Measurements from ENCODE around the gene CNTNAP5.

CNTNAP5 gene

GRCh38 chr2:124485659-124486058 is 460.6 kb downstream of the CNTNAP5 start:
- DNase-seq, result no peak

- no peak for DNase-seq
These were observed 464.6 kb downstream of the CNTNAP5 start for GRCh38 chr2:124489686-124490085.

- DNase-seq, result no peak
These were observed 476.6 kb downstream of the CNTNAP5 start for GRCh38 chr2:124501575-124502152.

GRCh38 chr2:124514236-124514635 is 489.1 kb downstream of the CNTNAP5 start:
- no peak for DNase-seq

- no peak for DNase-seq
These were observed 495.9 kb downstream of the CNTNAP5 start for GRCh38 chr2:124520953-124521352.

- DNase-seq, result no peak
These were observed 498.0 kb downstream of the CNTNAP5 start for GRCh38 chr2:124523096-124523495.

GRCh38 chr2:124524155-124524915 is 499.2 kb downstream of the CNTNAP5 start:
- DNase-seq, result no peak

- no peak for DNase-seq
These were observed 501.1 kb downstream of the CNTNAP5 start for GRCh38 chr2:124526221-124526620.

GRCh38 chr2:124530203-124530602 is 505.1 kb downstream of the CNTNAP5 start:
- DNase-seq, result no peak

- no peak for DNase-seq
These were observed 508.3 kb downstream of the CNTNAP5 start for GRCh38 chr2:124533226-124533954.

GRCh38 chr2:124534028-124534427 is 508.9 kb downstream of the CNTNAP5 start:
- DNase-seq, result no peak

- no peak for DNase-seq
These were observed 510.7 kb downstream of the CNTNAP5 start for GRCh38 chr2:124535816-124536215.

GRCh38 chr2:124536591-124536990 is 511.5 kb downstream of the CNTNAP5 start:
- no peak for DNase-seq

GRCh38 chr2:124538549-124538948 is 513.5 kb downstream of the CNTNAP5 start:
- no peak for DNase-seq

GRCh38 chr2:124540805-124541204 is 515.7 kb downstream of the CNTNAP5 start:
- DNase-seq, result no peak

- DNase-seq, result no peak
These were observed 518.0 kb downstream of the CNTNAP5 start for GRCh38 chr2:124542932-124543640.

- DNase-seq, result no peak
These were observed 522.6 kb downstream of the CNTNAP5 start for GRCh38 chr2:124547700-124548099.

GRCh38 chr2:124558277-124558905 is 533.3 kb downstream of the CNTNAP5 start:
- no peak for DNase-seq

- DNase-seq, result no peak
These were observed 534.1 kb downstream of the CNTNAP5 start for GRCh38 chr2:124559236-124559635.

GRCh38 chr2:124560592-124561112 is 535.6 kb downstream of the CNTNAP5 start:
- no peak for DNase-seq

- no peak for DNase-seq
These were observed 536.4 kb downstream of the CNTNAP5 start for GRCh38 chr2:124561486-124561885.

GRCh38 chr2:124563426-124563825 is 538.3 kb downstream of the CNTNAP5 start:
- DNase-seq, result no peak

Measured in left hindlimb (tissue), 1 donor.